ENCODE data around the gene HAAO. TPM values are rescaled to one million over a fixed set of nuclear protein-coding genes. Genes with fewer than 3 reads are reported as not detected.

The HAAO gene
- total RNA-seq, 4 donors from 2014 or later, result 15.7 to 96.9 (median 49.7) TPM

- DNase-seq, result peak in 1 of 3 donors; percentile 39
- TF ChIP-seq POLR2A (IDR thresholded peaks at IDR 0.05), result no peak
- TF ChIP-seq, protein P1, sequence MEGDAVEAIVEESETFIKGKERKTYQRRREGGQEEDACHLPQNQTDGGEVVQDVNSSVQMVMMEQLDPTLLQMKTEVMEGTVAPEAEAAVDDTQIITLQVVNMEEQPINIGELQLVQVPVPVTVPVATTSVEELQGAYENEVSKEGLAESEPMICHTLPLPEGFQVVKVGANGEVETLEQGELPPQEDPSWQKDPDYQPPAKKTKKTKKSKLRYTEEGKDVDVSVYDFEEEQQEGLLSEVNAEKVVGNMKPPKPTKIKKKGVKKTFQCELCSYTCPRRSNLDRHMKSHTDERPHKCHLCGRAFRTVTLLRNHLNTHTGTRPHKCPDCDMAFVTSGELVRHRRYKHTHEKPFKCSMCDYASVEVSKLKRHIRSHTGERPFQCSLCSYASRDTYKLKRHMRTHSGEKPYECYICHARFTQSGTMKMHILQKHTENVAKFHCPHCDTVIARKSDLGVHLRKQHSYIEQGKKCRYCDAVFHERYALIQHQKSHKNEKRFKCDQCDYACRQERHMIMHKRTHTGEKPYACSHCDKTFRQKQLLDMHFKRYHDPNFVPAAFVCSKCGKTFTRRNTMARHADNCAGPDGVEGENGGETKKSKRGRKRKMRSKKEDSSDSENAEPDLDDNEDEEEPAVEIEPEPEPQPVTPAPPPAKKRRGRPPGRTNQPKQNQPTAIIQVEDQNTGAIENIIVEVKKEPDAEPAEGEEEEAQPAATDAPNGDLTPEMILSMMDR (IDR thresholded peaks at IDR 0.05), result no peak
Measured at GRCh38 chr2:42789751-42790150, 2.6 kb downstream of the HAAO start.

DNA sequence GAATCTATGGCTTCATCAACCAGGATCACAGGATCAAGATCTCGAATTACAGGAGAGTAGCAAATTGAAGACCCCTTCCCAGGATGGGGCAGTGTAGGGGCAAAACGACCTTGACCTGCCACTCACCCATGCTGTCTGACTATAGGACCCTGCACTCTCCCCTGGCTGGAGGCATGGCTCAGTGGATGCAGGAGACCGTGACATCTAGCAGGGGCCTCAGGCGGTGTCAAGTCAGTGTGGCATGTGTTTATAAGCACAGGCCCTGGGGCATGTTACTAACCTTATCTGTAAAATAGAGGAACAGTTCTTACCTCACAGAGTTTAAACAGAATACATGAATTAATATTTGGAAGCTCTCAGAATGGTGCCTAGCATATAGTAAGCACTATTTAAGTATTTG lies 3.5 kb downstream of the HAAO start:
- Histone ChIP-seq H3K27me3 (no peaks in the 10 kb centered on the region), H3K4me3 (no peak overlapping the region), H3K4me1 (peaks cover 0 to 8% (median 4%) of the 10 kb centered on the region in 4 donors), H3K36me3 (no peaks in the 10 kb centered on the region), H3K27ac (no peak overlapping the region), H3K9me3 (no peaks in the 10 kb centered on the region)
- DNase-seq, result peak in 1 of 3 donors; percentile 38
- no peak for TF ChIP-seq POLR2A (IDR thresholded peaks at IDR 0.05)
- TF ChIP-seq, protein P1 (IDR thresholded peaks at IDR 0.05), result no peak

More at GRCh38 chr2:42789751-42790150, 2.6 kb downstream of the HAAO start:
- no peaks in the 10 kb centered on the region for H3K27me3 ChIP-seq
- no peaks in the 10 kb centered on the region for H3K36me3 ChIP-seq
- no peak overlapping the region for H3K4me3 ChIP-seq
- peaks cover 0 to 8% (median 4%) of the 10 kb centered on the region in 4 donors for H3K4me1 ChIP-seq
- no peak overlapping the region for H3K27ac ChIP-seq
- no peaks in the 10 kb centered on the region for H3K9me3 ChIP-seq

- Histone ChIP-seq H3K9me3 (no peaks in the 10 kb centered on the region), H3K27me3 (no peaks in the 10 kb centered on the region), H3K36me3 (peaks cover 0 to 2% (median 0%) of the 10 kb centered on the region in 3 donors), H3K27ac (no peak overlapping the region), H3K4me3 (no peak overlapping the region), H3K4me1 (peaks cover 0 to 8% (median 4%) of the 10 kb centered on the region in 4 donors)
- TF ChIP-seq, protein P1 (IDR thresholded peaks at IDR 0.05), result no peak
- TF ChIP-seq POLR2A (IDR thresholded peaks at IDR 0.05), result no peak
- DNase-seq, result peak in 1 of 3 donors; percentile 24
Measured at GRCh38 chr2:42788478-42788793, 3.9 kb downstream of the HAAO start.

DNA sequence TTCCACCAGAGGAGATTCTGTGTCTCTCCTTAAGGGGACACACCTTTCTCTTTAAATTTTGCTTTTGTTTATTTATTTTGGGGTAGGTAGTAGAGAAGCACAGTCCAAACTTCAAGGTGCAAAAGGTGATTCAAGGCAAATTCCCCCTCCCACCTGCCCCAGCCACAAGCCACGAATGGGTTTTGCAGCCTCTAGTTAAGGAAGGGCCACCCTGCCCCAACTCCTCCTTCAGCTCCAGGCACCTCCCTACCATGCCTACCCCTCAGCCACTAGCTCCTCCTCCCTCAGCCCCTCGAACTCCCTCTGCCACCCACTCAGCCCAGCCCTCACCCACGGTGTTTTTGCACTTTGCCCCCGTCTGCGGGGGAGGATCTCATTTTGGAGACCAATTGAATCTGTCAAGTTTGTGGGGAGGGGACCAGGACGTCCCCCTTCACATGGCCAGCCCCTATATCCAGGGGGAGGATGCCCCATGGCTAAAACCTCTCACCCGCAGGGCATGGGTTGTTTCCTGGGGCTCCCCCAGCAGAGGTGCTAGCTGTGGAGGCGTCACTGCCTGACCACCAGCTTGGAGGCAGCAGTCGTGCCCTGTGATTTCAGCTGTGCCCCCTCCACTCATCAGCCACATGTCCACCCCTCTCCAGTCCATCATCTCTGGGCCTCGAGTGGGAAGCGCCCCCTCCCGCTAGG lies 4.5 kb downstream of the HAAO start:
- Histone ChIP-seq H3K9me3 (no peaks in the 10 kb centered on the region), H3K4me3 (no peak overlapping the region), H3K4me1 (peaks cover 0 to 8% (median 4%) of the 10 kb centered on the region in 4 donors), H3K27me3 (no peaks in the 10 kb centered on the region), H3K36me3 (peaks cover 0 to 7% (median 0%) of the 10 kb centered on the region in 3 donors), H3K27ac (no peak overlapping the region)
- peak in 1 of 3 donors; percentile 36 for DNase-seq
- no peak for TF ChIP-seq POLR2A (IDR thresholded peaks at IDR 0.05)
- TF ChIP-seq, protein P1 (IDR thresholded peaks at IDR 0.05), result no peak

DNA sequence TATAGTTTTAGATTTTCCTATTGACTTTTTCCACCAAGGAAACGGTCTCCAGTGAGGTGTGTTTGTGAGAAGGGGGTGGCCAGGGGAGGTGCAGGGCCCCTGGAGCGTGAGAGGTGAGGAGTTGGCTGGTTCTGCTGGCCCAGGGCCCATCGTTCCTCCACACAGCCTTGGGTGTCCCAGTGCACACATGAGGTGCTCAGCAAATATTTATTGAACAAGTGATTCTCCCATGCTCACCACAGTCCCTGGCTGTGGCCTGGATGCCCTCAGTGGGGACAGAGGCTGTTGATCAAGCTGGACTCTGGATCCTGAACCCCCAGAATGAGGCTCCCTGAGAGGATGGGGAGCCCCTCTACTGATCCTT lies 5.0 kb downstream of the HAAO start:
- no peak overlapping the region for H3K4me3 ChIP-seq
- H3K36me3 ChIP-seq, result peaks cover 0 to 13% (median 0%) of the 10 kb centered on the region in 3 donors
- no peak overlapping the region for H3K27ac ChIP-seq
- H3K4me1 ChIP-seq, result peaks cover 0 to 8% (median 4%) of the 10 kb centered on the region in 4 donors
- H3K27me3 ChIP-seq, result no peaks in the 10 kb centered on the region
- DNase-seq, result peak in 1 of 3 donors; percentile 40
- no peaks in the 10 kb centered on the region for H3K9me3 ChIP-seq
- TF ChIP-seq POLR2A (IDR thresholded peaks at IDR 0.05), result no peak
- TF ChIP-seq, protein P1 (IDR thresholded peaks at IDR 0.05), result no peak

All from Peyer's patch (tissue), 4 donors.